SH-SY5Y (cell line): ENCODE results near the gene POLA1.

Source experiments
- GATA2 ChIP-seq: IDR thresholded peaks from 2 replicates; pipeline ENCODE4 v1.6.1; 2011; ENCODE audit warnings: mild to moderate bottlenecking, low read depth, low read length
- GATA3 ChIP-seq: IDR thresholded peaks from 2 replicates; pipeline ENCODE4 v1.6.1; 2011; ENCODE audit warnings: low read depth, mild to moderate bottlenecking, low read length, moderate library complexity

DNA sequence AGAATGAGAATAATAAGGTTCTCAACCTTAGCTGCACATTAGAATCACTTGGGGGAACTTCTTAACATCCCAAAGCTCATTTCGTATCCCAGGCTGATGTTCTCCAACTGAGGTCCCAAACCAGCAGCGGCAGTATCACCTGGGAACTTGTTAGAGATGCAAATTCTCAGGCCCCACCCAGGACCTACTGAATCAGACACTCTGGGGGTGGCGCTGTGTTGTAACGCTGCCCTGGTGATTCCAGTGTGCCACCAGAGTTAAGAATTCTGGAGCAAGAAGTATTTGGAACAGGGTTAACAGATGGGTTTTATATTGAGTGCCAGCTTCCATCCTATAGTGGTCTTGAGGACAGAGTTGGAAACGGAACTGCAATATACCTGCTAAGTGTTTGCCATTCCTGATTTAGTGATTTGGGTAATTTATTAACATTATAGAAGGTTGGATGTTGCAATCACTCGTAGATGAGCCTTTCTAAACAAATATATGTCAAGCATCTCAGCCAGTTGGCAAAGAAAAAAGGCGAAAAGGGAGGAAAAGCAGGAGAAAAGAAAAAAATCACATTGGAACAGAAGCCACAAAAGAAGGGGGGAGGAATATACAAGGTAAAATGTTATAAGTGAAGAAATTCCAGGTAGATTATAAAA, 181.0 kb downstream of the POLA1 start:
- no peak for TF ChIP-seq GATA2
- TF ChIP-seq GATA3: no peak
